Measurements from ENCODE around the gene CCDC24. TPM values are rescaled to one million over a fixed set of nuclear protein-coding genes. Genes with fewer than 3 reads are reported as not detected.

CCDC24 gene
- total and polyA plus RNA-seq, 2 donors = 2.8 to 7.2 TPM

GRCh38 chr1:43979528-43980254 lies 11.7 kb upstream of the CCDC24 start:
- Histone ChIP-seq H3K36me3 (ENCODE audit: insufficient read depth) (no peaks in the 10 kb centered on the region), H3K4me3 (ENCODE audit: low read depth, low read length) (peak overlapping the region; percentile 73), H3K27ac (ENCODE audit: low read depth) (no peak overlapping the region), H3K4me1 (ENCODE audit: insufficient read depth) (no peaks in the 10 kb centered on the region)
- 2% methylated on average over 45 of the region's 45 CpGs for WGBS
- DNase-seq (ENCODE audit: extremely low spot score) = no peak

- Histone ChIP-seq H3K4me3 (ENCODE audit: low read depth, low read length) (no peak overlapping the region), H3K4me1 (ENCODE audit: insufficient read depth) (no peaks in the 10 kb centered on the region), H3K36me3 (ENCODE audit: insufficient read depth) (no peaks in the 10 kb centered on the region), H3K27ac (ENCODE audit: low read depth) (no peak overlapping the region)
- DNase-seq (ENCODE audit: extremely low spot score) = no peak
- WGBS = 53% methylated on average over 13 of the region's 13 CpGs
Observed at GRCh38 chr1:43980255-43981134, 10.9 kb upstream of the CCDC24 start.

- DNase-seq (ENCODE audit: extremely low spot score) = no peak
- no peaks in the 10 kb centered on the region for H3K36me3 ChIP-seq (ENCODE audit: insufficient read depth)
- H3K4me1 ChIP-seq (ENCODE audit: insufficient read depth) = no peaks in the 10 kb centered on the region
- H3K4me3 ChIP-seq (ENCODE audit: low read depth, low read length) = no peak overlapping the region
- 88% methylated on average over 20 of the region's 20 CpGs for WGBS
- no peak overlapping the region for H3K27ac ChIP-seq (ENCODE audit: low read depth)
Observed at GRCh38 chr1:43981135-43981491, 10.3 kb upstream of the CCDC24 start.

GRCh38 chr1:43981636-43982035 lies 9.8 kb upstream of the CCDC24 start:
- H3K4me1 ChIP-seq (ENCODE audit: insufficient read depth) = no peaks in the 10 kb centered on the region
- H3K36me3 ChIP-seq (ENCODE audit: insufficient read depth) = no peaks in the 10 kb centered on the region
- no peak for DNase-seq (ENCODE audit: extremely low spot score)
- H3K27ac ChIP-seq (ENCODE audit: low read depth) = no peak overlapping the region
- H3K4me3 ChIP-seq (ENCODE audit: low read depth, low read length) = no peak overlapping the region
- WGBS = 94% methylated on average over 20 of the region's 20 CpGs

GRCh38 chr1:43982241-43982640 lies 9.2 kb upstream of the CCDC24 start:
- 90% methylated on average over 8 of the region's 8 CpGs for whole genome bisulfite sequencing
- DNase-seq (ENCODE audit: extremely low spot score) = no peak
- no peaks in the 10 kb centered on the region for H3K4me1 ChIP-seq (ENCODE audit: insufficient read depth)
- no peaks in the 10 kb centered on the region for H3K36me3 ChIP-seq (ENCODE audit: insufficient read depth)
- H3K4me3 ChIP-seq (ENCODE audit: low read depth, low read length) = no peak overlapping the region
- H3K27ac ChIP-seq (ENCODE audit: low read depth) = no peak overlapping the region

- Histone ChIP-seq H3K36me3 (ENCODE audit: insufficient read depth) (no peaks in the 10 kb centered on the region), H3K27ac (ENCODE audit: low read depth) (no peak overlapping the region), H3K4me1 (ENCODE audit: insufficient read depth) (no peaks in the 10 kb centered on the region), H3K4me3 (ENCODE audit: low read depth, low read length) (no peak overlapping the region)
- no peak for DNase-seq (ENCODE audit: extremely low spot score)
- 87% methylated on average over 15 of the region's 15 CpGs for WGBS
Observed at GRCh38 chr1:43982808-43983207, 8.6 kb upstream of the CCDC24 start.

GRCh38 chr1:43983253-43983899 lies 8.0 kb upstream of the CCDC24 start:
- Histone ChIP-seq H3K27ac (ENCODE audit: low read depth) (no peak overlapping the region), H3K36me3 (ENCODE audit: insufficient read depth) (no peaks in the 10 kb centered on the region), H3K4me3 (ENCODE audit: low read depth, low read length) (no peak overlapping the region), H3K4me1 (ENCODE audit: insufficient read depth) (no peaks in the 10 kb centered on the region)
- no peak for DNase-seq (ENCODE audit: extremely low spot score)
- 81% methylated on average over 12 of the region's 12 CpGs for WGBS

- Histone ChIP-seq H3K4me3 (ENCODE audit: low read depth, low read length) (no peak overlapping the region), H3K36me3 (ENCODE audit: insufficient read depth) (no peaks in the 10 kb centered on the region), H3K4me1 (ENCODE audit: insufficient read depth) (no peaks in the 10 kb centered on the region), H3K27ac (ENCODE audit: low read depth) (no peak overlapping the region)
- WGBS = 94% methylated on average over 16 of the region's 16 CpGs
- DNase-seq (ENCODE audit: extremely low spot score) = no peak
Observed at GRCh38 chr1:43984855-43985254, 6.5 kb upstream of the CCDC24 start.

GRCh38 chr1:43985984-43986595 lies 5.3 kb upstream of the CCDC24 start:
- Histone ChIP-seq H3K4me3 (ENCODE audit: low read depth, low read length) (no peak overlapping the region), H3K4me1 (ENCODE audit: insufficient read depth) (no peaks in the 10 kb centered on the region), H3K36me3 (ENCODE audit: insufficient read depth) (no peaks in the 10 kb centered on the region), H3K27ac (ENCODE audit: low read depth) (no peak overlapping the region)
- no peak for DNase-seq (ENCODE audit: extremely low spot score)
- 81% methylated on average over 4 of the region's 4 CpGs for WGBS

GRCh38 chr1:43986712-43987111 lies 4.7 kb upstream of the CCDC24 start:
- Histone ChIP-seq H3K27ac (ENCODE audit: low read depth) (no peak overlapping the region), H3K4me1 (ENCODE audit: insufficient read depth) (no peaks in the 10 kb centered on the region), H3K36me3 (ENCODE audit: insufficient read depth) (no peaks in the 10 kb centered on the region), H3K4me3 (ENCODE audit: low read depth, low read length) (no peak overlapping the region)
- DNase-seq (ENCODE audit: extremely low spot score) = no peak
- WGBS = 66% methylated on average over 6 of the region's 6 CpGs

GRCh38 chr1:43987159-43987902 lies 4.1 kb upstream of the CCDC24 start:
- DNase-seq (ENCODE audit: extremely low spot score) = no peak
- 72% methylated on average over 6 of the region's 6 CpGs for WGBS
- no peaks in the 10 kb centered on the region for H3K36me3 ChIP-seq (ENCODE audit: insufficient read depth)
- no peak overlapping the region for H3K4me3 ChIP-seq (ENCODE audit: low read depth, low read length)
- H3K4me1 ChIP-seq (ENCODE audit: insufficient read depth) = no peaks in the 10 kb centered on the region
- H3K27ac ChIP-seq (ENCODE audit: low read depth) = no peak overlapping the region

- Histone ChIP-seq H3K27ac (ENCODE audit: low read depth) (peak overlapping the region; percentile 44), H3K4me3 (ENCODE audit: low read depth, low read length) (peak overlapping the region; percentile 69), H3K4me1 (ENCODE audit: insufficient read depth) (no peaks in the 10 kb centered on the region), H3K36me3 (ENCODE audit: insufficient read depth) (no peaks in the 10 kb centered on the region)
- 71% methylated on average over 19 of the region's 19 CpGs for WGBS
- no peak for DNase-seq (ENCODE audit: extremely low spot score)
Observed at GRCh38 chr1:43990271-43991199, 864 bp upstream of the CCDC24 start.

All from urinary bladder (tissue), 4 donors.